ENCODE data around the gene RCOR3.
"Not testable (repeated sequence)": the region's sequence is repeated elsewhere in the genome, so short reads cannot be mapped to it uniquely, and the experiment has no call there.

RCOR3 gene

GRCh38 chr1:211260141-211261107 is 1.3 kb downstream of the RCOR3 start:
- peak; percentile 56 to 57 (median 56) for DNase-seq (ENCODE audit: low read depth in 2 of 3, low spot score in 1 of 3)

DNA sequence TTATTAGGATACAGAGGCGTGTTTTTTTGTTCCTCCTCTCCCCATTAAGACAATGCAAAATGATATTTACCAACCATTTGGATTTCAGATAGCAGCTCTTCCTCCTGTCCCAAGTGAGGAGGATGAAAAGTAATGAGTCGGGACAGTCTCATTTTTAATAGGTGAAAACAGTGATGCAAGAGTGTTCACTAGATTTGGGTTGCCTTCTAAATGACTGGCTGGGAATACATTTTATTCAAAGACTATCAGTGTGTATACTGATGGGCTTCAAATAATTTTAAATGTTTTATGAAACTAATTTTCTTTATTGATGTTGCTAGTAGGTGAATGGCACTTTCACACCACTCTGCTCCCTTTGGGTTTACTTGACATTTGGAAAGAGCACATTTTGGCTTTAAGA is 2.1 kb downstream of the RCOR3 start:
- no peak for DNase-seq (ENCODE audit: low read depth in 2 of 3, low spot score in 1 of 3)

DNA sequence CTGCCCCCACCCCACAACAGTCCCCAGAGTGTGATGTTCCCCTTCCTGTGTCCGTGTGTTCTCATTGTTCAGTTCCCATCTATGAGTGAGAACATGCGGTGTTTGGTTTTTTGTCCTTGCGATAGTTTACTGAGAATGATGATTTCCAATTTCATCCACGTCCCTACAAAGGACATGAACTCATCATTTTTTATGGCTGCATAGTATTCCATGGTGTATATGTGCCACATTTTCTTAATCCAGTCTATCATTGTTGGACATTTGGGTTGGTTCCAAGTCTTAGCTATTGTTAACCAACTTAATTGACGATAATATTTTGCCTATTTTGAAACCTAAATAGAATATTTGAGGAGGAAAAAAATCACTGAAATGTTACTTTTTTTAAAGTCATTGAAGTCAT is 3.9 kb downstream of the RCOR3 start:
- not testable (repeated sequence) for DNase-seq (ENCODE audit: low read depth in 2 of 3, low spot score in 1 of 3)

DNA sequence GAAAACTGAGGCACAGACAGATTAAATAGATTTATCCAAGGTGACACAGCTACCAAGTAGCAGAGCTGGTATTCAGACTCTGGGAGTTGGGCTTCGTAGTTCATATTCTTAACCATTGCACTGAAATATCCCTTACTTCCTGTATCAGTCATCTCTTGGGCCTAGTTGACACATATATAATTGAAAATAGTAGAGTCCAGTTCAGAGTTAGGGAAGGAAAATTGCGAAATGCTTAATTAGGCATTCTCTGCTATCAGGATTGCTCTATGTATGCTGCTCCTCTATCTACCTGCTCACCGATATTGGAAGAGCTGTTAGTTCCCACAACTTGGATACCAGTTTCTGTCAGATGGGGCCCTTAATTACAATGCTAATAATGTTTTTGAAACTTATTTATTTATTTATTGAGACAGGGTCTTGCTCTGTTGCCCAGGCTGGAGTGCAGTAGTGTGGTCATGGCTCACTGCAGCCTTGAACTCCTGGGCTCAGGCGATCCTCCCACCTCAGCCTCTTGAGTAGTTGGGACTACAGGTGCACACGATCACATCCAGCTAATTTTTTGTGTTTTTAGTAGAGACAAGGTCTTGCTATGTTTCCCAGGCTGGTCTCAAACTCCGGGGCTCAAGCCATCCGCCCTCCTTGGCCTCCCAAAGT is 8.2 kb downstream of the RCOR3 start:
- no peak for DNase-seq (ENCODE audit: low read depth in 2 of 3, low spot score in 1 of 3)

GRCh38 chr1:211279340-211279739 is 20.2 kb downstream of the RCOR3 start:
- DNase-seq (ENCODE audit: low read depth in 2 of 3, low spot score in 1 of 3): no peak

DNA sequence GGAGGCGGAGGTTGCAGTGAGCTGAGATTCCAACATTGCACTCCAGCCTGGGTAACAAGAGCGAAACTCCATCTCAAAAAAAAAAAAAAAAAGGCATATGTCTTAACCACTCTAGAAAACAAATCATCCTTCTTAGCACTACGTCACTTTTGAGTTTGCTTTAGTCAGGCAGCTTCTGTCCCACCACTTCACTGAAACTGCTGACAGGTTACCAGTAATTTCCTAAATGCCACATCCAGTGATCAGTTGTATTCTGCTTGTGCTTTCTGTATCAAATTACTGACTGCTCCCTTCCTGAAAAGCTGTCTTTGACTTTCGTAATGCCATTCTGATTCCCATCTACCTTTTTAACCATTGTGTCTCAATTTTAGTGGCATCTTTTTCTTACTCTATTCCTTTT is 21.7 kb downstream of the RCOR3 start:
- no peak for DNase-seq (ENCODE audit: low read depth in 2 of 3, low spot score in 1 of 3)

GRCh38 chr1:211281320-211282022 is 22.3 kb downstream of the RCOR3 start:
- DNase-seq (ENCODE audit: low read depth in 2 of 3, low spot score in 1 of 3): no peak

DNA sequence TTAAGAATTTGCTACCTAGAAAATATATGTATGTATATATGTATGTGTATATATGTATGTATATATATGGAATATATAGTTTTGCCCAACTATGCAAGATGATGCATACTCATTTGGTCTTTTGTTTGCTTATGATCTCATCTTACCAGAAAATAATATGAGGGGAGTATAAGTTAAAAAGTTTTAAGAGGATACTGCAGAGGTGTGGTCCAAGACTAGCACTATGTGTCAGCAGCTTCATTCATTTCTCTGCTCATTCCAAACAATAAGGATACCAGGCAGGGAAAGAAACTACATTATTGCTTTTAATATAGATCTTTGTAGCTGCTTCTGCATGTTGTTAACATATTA is 22.8 kb downstream of the RCOR3 start:
- no peak for DNase-seq (ENCODE audit: low read depth in 2 of 3, low spot score in 1 of 3)

DNA sequence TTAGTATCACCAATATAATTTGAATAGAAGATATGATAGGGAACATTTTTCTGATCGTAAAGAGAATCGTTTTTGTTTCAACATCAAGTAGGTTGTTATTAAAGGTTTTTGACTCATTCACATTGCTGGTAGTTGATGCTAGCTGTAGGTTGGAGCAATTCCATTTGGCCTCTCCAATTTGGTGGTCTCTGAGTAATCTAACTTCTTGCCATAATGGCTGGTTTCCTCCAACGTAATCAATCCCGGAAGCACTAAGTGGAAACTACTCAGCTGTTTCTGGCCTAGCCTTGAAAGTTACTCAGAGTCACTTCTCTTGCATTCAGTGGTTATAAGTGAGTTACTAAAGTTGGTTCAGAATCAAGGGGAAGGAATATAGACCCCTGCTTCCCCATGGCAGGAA is 26.0 kb downstream of the RCOR3 start:
- DNase-seq (ENCODE audit: low read depth in 2 of 3, low spot score in 1 of 3): no peak

GRCh38 chr1:211287218-211287617 is 28.1 kb downstream of the RCOR3 start:
- no peak for DNase-seq (ENCODE audit: low read depth in 2 of 3, low spot score in 1 of 3)

GRCh38 chr1:211292411-211292810 is 33.2 kb downstream of the RCOR3 start:
- DNase-seq (ENCODE audit: low read depth in 2 of 3, low spot score in 1 of 3): no peak

DNA sequence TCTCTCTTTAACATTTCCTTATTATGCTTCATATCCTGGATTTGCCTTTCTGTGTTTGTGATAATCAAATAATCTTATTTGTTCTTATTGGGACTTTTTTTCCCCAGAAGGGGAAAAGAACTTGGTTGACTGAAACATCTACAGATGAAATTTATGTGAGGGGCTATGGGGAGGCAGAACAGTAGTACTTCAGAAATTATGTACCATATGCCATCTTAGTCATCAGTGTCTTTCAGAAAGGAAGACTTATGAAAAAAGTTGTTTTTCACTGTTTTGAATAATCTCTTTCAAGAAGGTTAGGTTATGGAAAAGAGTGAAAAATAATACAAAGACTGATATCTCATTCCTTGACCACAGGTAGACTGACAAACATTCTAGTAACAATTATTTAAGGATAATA is 37.2 kb downstream of the RCOR3 start:
- no peak for DNase-seq (ENCODE audit: low read depth in 2 of 3, low spot score in 1 of 3)

GRCh38 chr1:211305044-211305443 is 45.9 kb downstream of the RCOR3 start:
- peak in 1 of 3 donors; percentile 44 for DNase-seq (ENCODE audit: low read depth in 2 of 3, low spot score in 1 of 3)

- no peak for DNase-seq (ENCODE audit: low read depth in 2 of 3, low spot score in 1 of 3)
Observed at GRCh38 chr1:211309617-211310016, 50.5 kb downstream of the RCOR3 start.

DNA sequence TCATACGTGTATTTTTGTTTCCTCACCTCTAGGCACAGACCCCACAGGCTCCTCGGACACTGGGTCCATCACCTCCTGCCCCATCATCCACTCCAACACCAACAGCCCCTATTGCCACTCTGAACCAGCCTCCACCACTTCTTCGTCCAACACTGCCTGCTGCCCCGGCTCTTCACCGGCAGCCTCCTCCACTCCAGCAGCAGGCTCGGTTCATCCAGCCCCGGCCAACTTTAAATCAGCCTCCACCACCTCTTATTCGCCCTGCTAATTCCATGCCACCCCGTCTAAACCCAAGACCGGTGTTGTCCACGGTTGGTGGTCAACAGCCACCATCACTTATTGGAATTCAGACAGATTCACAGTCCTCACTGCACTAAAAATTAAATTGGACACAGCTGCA is 54.2 kb downstream of the RCOR3 start:
- DNase-seq (ENCODE audit: low read depth in 2 of 3, low spot score in 1 of 3): no peak

DNA sequence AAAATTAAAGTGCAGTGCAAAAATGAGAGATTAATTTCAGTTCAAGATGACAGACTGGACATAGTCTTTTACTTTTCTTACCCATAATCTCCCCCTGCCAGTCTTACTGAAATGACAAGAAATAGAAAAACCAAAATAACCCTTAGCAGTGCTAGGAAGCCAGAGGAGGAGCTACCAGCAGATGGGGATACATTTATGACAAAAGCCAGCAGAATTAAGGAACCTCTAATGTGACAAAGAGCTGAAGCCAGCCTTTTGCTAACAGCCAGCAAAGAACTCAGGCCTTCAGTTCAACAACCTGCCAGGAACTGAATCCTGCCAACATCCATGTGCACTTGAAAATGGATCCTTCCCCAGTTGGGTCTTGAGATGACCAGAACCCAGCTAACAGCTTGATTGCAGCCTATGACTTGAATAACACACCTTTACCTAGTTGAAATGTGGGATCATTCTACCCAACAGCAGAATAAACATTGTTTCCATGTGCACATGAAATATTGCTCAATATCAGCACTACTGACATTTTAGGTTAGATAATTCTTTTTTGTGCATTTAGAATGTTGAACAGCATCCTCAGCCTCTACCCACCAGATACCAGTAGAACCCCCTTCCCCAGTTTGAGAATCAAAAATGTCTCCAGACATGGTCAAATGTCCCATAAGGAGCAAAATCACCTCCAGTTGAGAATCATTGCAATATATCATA is 59.6 kb downstream of the RCOR3 start:
- no peak for DNase-seq (ENCODE audit: low read depth in 2 of 3, low spot score in 1 of 3)

DNA sequence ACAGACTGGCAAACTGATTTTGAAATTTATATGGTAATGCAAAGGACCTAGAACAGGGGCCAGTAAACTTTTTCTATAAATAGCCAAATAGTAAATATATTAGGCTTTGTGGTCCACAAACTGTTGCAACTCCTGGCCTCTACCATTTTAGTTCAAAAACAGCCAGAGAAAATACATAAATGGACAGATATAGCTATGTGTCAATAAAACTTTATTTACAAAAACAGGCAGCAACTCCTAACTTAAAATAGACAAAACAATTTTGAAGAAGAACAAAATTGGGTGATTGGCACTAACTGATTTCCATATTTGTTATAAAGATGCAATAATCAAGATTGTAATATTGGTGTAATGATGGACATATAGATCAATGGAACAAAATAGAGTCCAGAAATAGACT is 60.7 kb downstream of the RCOR3 start:
- DNase-seq (ENCODE audit: low read depth in 2 of 3, low spot score in 1 of 3): no peak

DNA sequence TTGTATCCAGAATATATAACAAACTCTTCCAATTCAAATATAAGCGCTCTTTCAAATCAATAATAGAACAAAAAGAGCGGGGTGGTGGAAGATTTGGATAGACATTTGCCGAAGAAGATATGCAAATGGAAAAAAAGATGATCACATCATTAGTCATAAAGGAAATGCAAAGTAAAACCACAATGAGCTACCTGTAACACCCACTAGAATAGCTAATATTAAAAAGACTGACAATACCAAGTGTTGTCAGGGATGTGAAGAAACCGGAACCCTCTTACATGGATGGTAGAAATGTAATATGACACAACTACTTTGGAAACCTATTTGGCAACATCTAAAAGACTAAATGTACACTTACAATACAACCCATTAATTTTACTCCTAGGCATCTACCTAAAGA is 61.8 kb downstream of the RCOR3 start:
- DNase-seq (ENCODE audit: low read depth in 2 of 3, low spot score in 1 of 3): no peak

- not testable (repeated sequence) for DNase-seq (ENCODE audit: low read depth in 2 of 3, low spot score in 1 of 3)
Observed at GRCh38 chr1:211321646-211322045, 62.5 kb downstream of the RCOR3 start.

DNA sequence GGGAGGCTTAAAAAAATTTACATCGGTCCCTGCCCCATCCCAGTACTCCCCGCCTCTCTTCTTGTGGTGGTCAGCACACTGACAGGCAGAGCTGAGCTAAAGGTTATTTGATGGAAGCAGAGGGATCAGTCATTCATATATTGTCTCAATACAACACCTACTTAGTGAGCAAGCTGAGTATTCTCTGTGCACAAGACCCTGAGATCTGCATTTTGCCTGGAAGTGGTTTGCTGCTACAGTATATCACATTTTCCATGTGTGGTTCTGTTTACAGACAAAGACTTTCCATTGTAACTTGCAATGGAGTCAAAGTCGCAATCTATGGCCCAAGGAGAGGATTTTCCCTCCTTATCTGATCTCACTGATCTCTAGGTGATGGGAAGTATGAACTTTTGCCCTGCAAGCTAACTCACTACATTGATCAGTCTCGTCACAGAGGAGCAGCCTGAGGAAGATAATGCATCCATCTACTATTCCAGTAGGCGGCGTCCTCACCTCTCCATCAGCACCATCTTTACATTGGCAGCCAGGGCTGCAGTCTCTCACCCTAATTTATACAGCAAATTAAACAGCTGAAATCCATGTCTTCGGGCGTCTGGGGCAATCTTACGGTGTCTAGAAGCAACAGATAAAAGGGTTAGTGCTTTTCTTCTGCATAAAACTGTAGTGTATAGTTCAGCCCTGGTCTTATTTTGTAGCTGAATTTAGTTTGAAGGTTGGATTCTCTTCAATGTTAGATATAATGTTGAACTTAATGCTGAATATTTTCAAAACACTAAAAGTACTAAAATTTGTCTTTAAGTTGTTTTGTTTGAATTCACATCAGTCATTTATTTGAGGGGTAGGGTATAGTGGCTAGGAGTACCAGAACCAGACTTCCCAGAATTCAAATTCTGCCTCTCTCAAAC is 64.2 kb downstream of the RCOR3 start:
- peak; percentile 53 to 71 (median 59) for DNase-seq (ENCODE audit: low read depth in 2 of 3, low spot score in 1 of 3)
